NCI-H1092 (cell line): ENCODE measurements around the gene ACER1.
"Not testable (repeated sequence)": the region's sequence is repeated elsewhere in the genome, so short reads cannot be mapped to it uniquely, and the experiment has no call there.

Source experiments
- DNase-seq: peaks from one replicate; lab custom pipeline; 2025; lab: John Stamatoyannopoulos, UW

ACER1 gene

GRCh38 chr19:6355321-6356040, 22.1 kb upstream of the ACER1 start:
- DNase-seq, result not testable (repeated sequence)

GRCh38 chr19:6354098-6354674, 20.8 kb upstream of the ACER1 start:
- no peak for DNase-seq

- DNase-seq, result no peak
Observed at GRCh38 chr19:6352381-6353165, 19.2 kb upstream of the ACER1 start.

- DNase-seq, result no peak
Observed at GRCh38 chr19:6350688-6351087, 17.3 kb upstream of the ACER1 start.

- not testable (repeated sequence) for DNase-seq
Observed at GRCh38 chr19:6349271-6349670, 15.9 kb upstream of the ACER1 start.

- DNase-seq, result no peak
Observed at GRCh38 chr19:6343462-6343861, 10.1 kb upstream of the ACER1 start.

GRCh38 chr19:6340493-6341201, 7.2 kb upstream of the ACER1 start:
- no peak for DNase-seq

GRCh38 chr19:6334490-6335285, 1.3 kb upstream of the ACER1 start:
- DNase-seq, result no peak

GRCh38 chr19:6326815-6327214, 6.6 kb downstream of the ACER1 start:
- DNase-seq, result no peak

GRCh38 chr19:6325614-6326013, 7.8 kb downstream of the ACER1 start:
- no peak for DNase-seq

GRCh38 chr19:6324757-6325156, 8.7 kb downstream of the ACER1 start:
- no peak for DNase-seq

- DNase-seq, result no peak
Observed at GRCh38 chr19:6322284-6322683, 11.1 kb downstream of the ACER1 start.

GRCh38 chr19:6319376-6319775, 14.0 kb downstream of the ACER1 start:
- no peak for DNase-seq

- no peak for DNase-seq
Observed at GRCh38 chr19:6318772-6319171, 14.6 kb downstream of the ACER1 start.

- not testable (repeated sequence) for DNase-seq
Observed at GRCh38 chr19:6315646-6316045, 17.8 kb downstream of the ACER1 start.

GRCh38 chr19:6313398-6313969, 19.9 kb downstream of the ACER1 start:
- no peak for DNase-seq

GRCh38 chr19:6312018-6312417, 21.4 kb downstream of the ACER1 start:
- no peak for DNase-seq

- no peak for DNase-seq
Observed at GRCh38 chr19:6298413-6298812, 35.0 kb downstream of the ACER1 start.

- no peak for DNase-seq
Observed at GRCh38 chr19:6297202-6297601, 36.2 kb downstream of the ACER1 start.

GRCh38 chr19:6292006-6292405, 41.4 kb downstream of the ACER1 start:
- no peak for DNase-seq

- DNase-seq, result no peak
Observed at GRCh38 chr19:6288737-6289136, 44.7 kb downstream of the ACER1 start.
